ENCODE data around the gene CXCR5. TPM values are rescaled to one million over a fixed set of nuclear protein-coding genes. Genes with fewer than 3 reads are reported as not detected.
"Not testable (repeated sequence)": the region's sequence is repeated elsewhere in the genome, so short reads cannot be mapped to it uniquely, and the experiment has no call there.

CXCR5 gene
- total and polyA plus RNA-seq, 10 of the 15 experiments (the other 5 are each of a cell fraction or from before 2014, with no cell fraction given) = 0.03 to 0.63 (median 0.25) TPM

DNA sequence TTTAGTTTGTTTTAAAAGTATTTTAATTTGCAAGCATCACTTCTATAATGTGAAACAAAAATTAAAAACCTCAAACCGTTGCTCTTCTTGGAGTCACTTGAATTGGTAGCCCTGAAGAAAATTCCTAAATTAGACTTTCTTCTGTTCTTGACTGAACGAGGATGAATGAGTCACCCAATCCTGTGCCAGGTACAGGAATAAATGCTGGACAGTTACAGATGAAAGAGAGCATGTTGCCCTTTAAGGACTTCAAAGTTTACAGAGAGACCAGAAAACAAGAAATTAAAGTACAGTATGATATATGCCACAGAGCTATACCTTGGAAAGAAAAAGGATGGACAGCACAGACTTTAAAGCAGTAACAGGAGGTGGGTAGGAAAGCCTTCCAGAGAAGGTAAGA lies 41.3 kb upstream of the CXCR5 start (continued):
- TF ChIP-seq NFXL1 (IDR thresholded peaks at IDR 0.05; ENCODE audit: borderline replicate concordance) (no peak), SPI1 (IDR thresholded peaks at IDR 0.05; ENCODE audit: borderline replicate concordance, insufficient read depth, low read depth, low read length) (no peak), EZH2 (IDR thresholded peaks at IDR 0.05; ENCODE audit: borderline replicate concordance, control insufficient read depth, low read depth, low read length) (no peak), NR2C2 (IDR thresholded peaks at IDR 0.05; ENCODE audit: borderline replicate concordance, control insufficient read depth, insufficient read length, low read depth) (no peak)

DNA sequence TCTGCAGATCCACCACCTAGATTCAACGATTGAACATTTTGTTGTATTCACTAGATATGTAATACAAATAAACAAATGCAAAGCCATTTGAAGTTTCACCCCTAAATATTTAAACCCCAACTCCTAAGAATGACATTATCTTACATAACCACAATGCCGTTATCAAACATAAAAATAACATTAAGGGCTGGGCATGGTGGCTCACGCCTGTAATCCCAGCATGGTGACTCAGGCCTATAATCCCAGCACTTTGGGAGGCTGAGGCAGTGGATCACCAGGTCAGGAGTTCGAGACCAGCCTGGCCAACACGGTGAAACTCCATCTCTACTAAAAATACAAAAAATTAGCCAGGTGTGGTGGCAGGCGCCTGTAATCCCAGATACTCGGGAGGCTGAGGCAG lies 40.8 kb upstream of the CXCR5 start:
- H3K27ac ChIP-seq (ENCODE audit: control insufficient read depth, insufficient read depth); H3K4me2 ChIP-seq (ENCODE audit: control insufficient read depth, insufficient read depth); in situ Hi-C loops (cut with MboI); H2AFZ ChIP-seq (ENCODE audit: control insufficient read depth, low read depth, low read length); ATAC-seq; H3K27me3 ChIP-seq (replicated peaks in 1 of 2; ENCODE audit: control insufficient read depth in 2 of 2, insufficient read depth in 2 of 2, low read length in 1 of 2); H3K79me2 ChIP-seq (ENCODE audit: control insufficient read depth, insufficient read depth, low read length); H3K4me3 ChIP-seq; H3K36me3 ChIP-seq (ENCODE audit: control insufficient read depth in 2 of 2, insufficient read depth in 2 of 2, low read length in 1 of 2); H3K9me3 ChIP-seq (replicated peaks; ENCODE audit: control insufficient read depth, insufficient read depth, low read length); intact Hi-C loops (cut with micrococcal nuclease; ENCODE audit: unreplicated experiment); DNase-seq (ENCODE audit: low read depth, low spot score); H4K20me1 ChIP-seq (ENCODE audit: control insufficient read depth, insufficient read depth); BruUV-seq (replicated peaks); H3K9ac ChIP-seq (ENCODE audit: control insufficient read depth, insufficient read depth, low read length); FAIRE-seq: not testable (repeated sequence)
- ChIA-PET CTCF (interaction anchor here (1.0 to 1.1 kb wide), 2 partner anchors 9 to 22 kb away, joined by 3 read pairs; no protein-coding TSS in a partner anchor), SMC1A (ENCODE audit: uncharacterized antibody, unreplicated experiment) (interaction anchor here (1.0 to 8.2 kb wide), 4 partner anchors 22 to 41 kb away, joined by 3 to 59 read pairs (median 4); partner anchors contain the start of gene CXCR5), POLR2A (interaction anchor here (1.0 kb wide), 1 partner anchor 22 kb away, joined by 5 read pairs; no protein-coding TSS in a partner anchor), RAD21 (ENCODE audit: unreplicated experiment) (interaction anchor here (0.7 to 1.5 kb wide), 3 partner anchors 27 to 53 kb away, joined by 3 to 4 read pairs (median 3); no protein-coding TSS in a partner anchor)
- 92% methylated on average over 7 of the region's 7 CpGs for WGBS (ENCODE audit: insufficient coverage, insufficient replicate concordance, low lambda C conversion rate, missing lambda C conversion rate)
- peaks cover 28% of the 10 kb centered on the region for H3K4me1 ChIP-seq (ENCODE audit: control insufficient read depth, insufficient read depth, low read length)

DNA sequence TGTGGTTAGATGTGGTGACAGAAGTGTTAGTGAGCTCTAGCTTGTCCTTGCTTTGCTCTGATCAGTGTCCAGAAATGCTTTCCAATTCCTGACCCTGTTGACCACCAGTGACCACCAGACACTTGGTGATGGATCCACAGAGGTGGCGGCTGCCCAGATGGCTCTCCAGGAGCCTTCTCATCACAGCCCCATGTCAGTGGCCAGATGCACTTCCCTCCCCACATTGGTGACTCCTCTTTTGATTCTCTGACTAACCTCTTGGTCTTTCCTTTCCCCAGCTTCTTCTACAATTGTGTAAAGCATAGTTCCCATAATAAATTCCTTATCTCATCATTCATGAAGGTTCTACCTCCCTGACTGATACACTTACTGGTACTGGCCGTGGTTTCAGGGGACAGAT lies 40.1 kb upstream of the CXCR5 start:
- in situ Hi-C loops (cut with MboI) = no loop called here
- BruUV-seq (replicated peaks) = no TSS peak

More for the DNA sequence above, 40.1 kb upstream of the CXCR5 start:
- SMC1A ChIA-PET (ENCODE audit: uncharacterized antibody, unreplicated experiment) = interaction anchor here (1.1 to 8.2 kb wide), 5 partner anchors 9 to 53 kb away, joined by 3 to 59 read pairs (median 4); partner anchors contain the start of gene DDX6
- TF ChIP-seq RUNX3 (IDR thresholded peaks at IDR 0.05; ENCODE audit: low read length) = peak; percentile 36; the same call in 1 of the 2 replicates
- TF ChIP-seq, protein P1, sequence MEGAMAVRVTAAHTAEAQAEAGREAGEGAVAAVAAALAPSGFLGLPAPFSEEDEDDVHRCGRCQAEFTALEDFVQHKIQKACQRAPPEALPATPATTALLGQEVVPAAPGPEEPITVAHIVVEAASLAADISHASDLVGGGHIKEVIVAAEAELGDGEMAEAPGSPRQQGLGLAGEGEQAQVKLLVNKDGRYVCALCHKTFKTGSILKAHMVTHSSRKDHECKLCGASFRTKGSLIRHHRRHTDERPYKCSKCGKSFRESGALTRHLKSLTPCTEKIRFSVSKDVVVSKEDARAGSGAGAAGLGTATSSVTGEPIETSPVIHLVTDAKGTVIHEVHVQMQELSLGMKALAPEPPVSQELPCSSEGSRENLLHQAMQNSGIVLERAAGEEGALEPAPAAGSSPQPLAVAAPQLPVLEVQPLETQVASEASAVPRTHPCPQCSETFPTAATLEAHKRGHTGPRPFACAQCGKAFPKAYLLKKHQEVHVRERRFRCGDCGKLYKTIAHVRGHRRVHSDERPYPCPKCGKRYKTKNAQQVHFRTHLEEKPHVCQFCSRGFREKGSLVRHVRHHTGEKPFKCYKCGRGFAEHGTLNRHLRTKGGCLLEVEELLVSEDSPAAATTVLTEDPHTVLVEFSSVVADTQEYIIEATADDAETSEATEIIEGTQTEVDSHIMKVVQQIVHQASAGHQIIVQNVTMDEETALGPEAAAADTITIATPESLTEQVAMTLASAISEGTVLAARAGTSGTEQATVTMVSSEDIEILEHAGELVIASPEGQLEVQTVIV (IDR thresholded peaks at IDR 0.05; ENCODE audit: borderline replicate concordance, partially characterized antibody) = no peak
- TF ChIP-seq, protein P2, sequence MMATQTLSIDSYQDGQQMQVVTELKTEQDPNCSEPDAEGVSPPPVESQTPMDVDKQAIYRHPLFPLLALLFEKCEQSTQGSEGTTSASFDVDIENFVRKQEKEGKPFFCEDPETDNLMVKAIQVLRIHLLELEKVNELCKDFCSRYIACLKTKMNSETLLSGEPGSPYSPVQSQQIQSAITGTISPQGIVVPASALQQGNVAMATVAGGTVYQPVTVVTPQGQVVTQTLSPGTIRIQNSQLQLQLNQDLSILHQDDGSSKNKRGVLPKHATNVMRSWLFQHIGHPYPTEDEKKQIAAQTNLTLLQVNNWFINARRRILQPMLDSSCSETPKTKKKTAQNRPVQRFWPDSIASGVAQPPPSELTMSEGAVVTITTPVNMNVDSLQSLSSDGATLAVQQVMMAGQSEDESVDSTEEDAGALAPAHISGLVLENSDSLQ (IDR thresholded peaks at IDR 0.05) = no peak
- DNase-seq (ENCODE audit: low read depth, low spot score) (no peak), FAIRE-seq (no peak), ATAC-seq (no peak)
- no peak overlapping the region for H2AFZ ChIP-seq (ENCODE audit: control insufficient read depth, low read depth, low read length)
- no peak overlapping the region for H3K4me3 ChIP-seq
- no peak overlapping the region for H3K27ac ChIP-seq (ENCODE audit: control insufficient read depth, insufficient read depth)
- intact Hi-C loops (cut with micrococcal nuclease; ENCODE audit: unreplicated experiment) = no loop called here
- no peak overlapping the region for H3K9ac ChIP-seq (ENCODE audit: control insufficient read depth, insufficient read depth, low read length)
- H3K27me3 ChIP-seq (replicated peaks in 1 of 2; ENCODE audit: control insufficient read depth in 2 of 2, insufficient read depth in 2 of 2, low read length in 1 of 2) = peaks cover 0 to 1% of the 10 kb centered on the region in 2 experiments; a peak in 2 of 4 replicates
- H3K4me1 ChIP-seq (ENCODE audit: control insufficient read depth, insufficient read depth, low read length) = peaks cover 23% of the 10 kb centered on the region
- POLR2A ChIA-PET = no interaction called here
- no peaks in the 10 kb centered on the region for H3K79me2 ChIP-seq (ENCODE audit: control insufficient read depth, insufficient read depth, low read length)
- H4K20me1 ChIP-seq (ENCODE audit: control insufficient read depth, insufficient read depth) = no peaks in the 10 kb centered on the region
- H3K4me2 ChIP-seq (ENCODE audit: control insufficient read depth, insufficient read depth) = no peak overlapping the region
- no peaks in the 10 kb centered on the region for H3K9me3 ChIP-seq (replicated peaks; ENCODE audit: control insufficient read depth, insufficient read depth, low read length)
- CTCF ChIA-PET = interaction anchor here (1.1 to 2.4 kb wide), 2 partner anchors 8 to 9 kb away, joined by 3 to 7 read pairs; no protein-coding TSS in a partner anchor
- H3K36me3 ChIP-seq (ENCODE audit: control insufficient read depth in 2 of 2, insufficient read depth in 2 of 2, low read length in 1 of 2) = no peaks in the 10 kb centered on the region; a peak in 1 of 4 replicates
- RAD21 ChIA-PET (ENCODE audit: unreplicated experiment) = interaction anchor here (1.0 to 1.5 kb wide), 3 partner anchors 27 to 52 kb away, joined by 3 to 4 read pairs (median 4); partner anchors contain the start of gene CXCR5
- 90% methylated on average over 2 of the region's 2 CpGs for WGBS (ENCODE audit: insufficient coverage, insufficient replicate concordance, low lambda C conversion rate, missing lambda C conversion rate)
